SK-N-SH treated with all-trans-retinoic acid at 6 μM for 48 hours (cell line): ENCODE data around the gene CCT7.

ENCODE experiments used
- ISL1 ChIP-seq: fragments of 250-450 bp; sonication (Bioruptor Pico); IDR thresholded peaks from 2 replicates; pipeline ENCODE4 v2.1.2; 2022; ENCODE audit warnings: mild to moderate bottlenecking, moderate library complexity
- RARB ChIP-seq: fragments of 250-450 bp; sonication (Bioruptor Pico); IDR thresholded peaks from 2 replicates; pipeline ENCODE4 v1.8.0; 2021; ENCODE audit warnings: mild to moderate bottlenecking, moderate library complexity
- TOX ChIP-seq: fragments of 250-450 bp; sonication (Bioruptor Pico); IDR thresholded peaks from 2 replicates; pipeline ENCODE4 v1.8.0; 2021; ENCODE audit warnings: mild to moderate bottlenecking, moderate library complexity, borderline replicate concordance
- TSHZ2 ChIP-seq: fragments of 250-450 bp; sonication (Bioruptor Pico); IDR thresholded peaks from 2 replicates; pipeline ENCODE4 v1.5.0; 2020; ENCODE audit warnings: mild to moderate bottlenecking, moderate library complexity
- ZFP30 ChIP-seq: fragments of 450-650 bp; formaldehyde crosslinking; IDR thresholded peaks from 2 replicates; pipeline ENCODE4 v1.5.0; 2022; ENCODE audit warnings: mild to moderate bottlenecking, moderate library complexity
- ZNF565 ChIP-seq: fragments of 450-650 bp; formaldehyde crosslinking; conservative IDR thresholded peaks from 2 replicates; pipeline ENCODE4 v1.5.0; 2020; ENCODE audit warnings: low read depth, mild to moderate bottlenecking, moderate library complexity

DNA sequence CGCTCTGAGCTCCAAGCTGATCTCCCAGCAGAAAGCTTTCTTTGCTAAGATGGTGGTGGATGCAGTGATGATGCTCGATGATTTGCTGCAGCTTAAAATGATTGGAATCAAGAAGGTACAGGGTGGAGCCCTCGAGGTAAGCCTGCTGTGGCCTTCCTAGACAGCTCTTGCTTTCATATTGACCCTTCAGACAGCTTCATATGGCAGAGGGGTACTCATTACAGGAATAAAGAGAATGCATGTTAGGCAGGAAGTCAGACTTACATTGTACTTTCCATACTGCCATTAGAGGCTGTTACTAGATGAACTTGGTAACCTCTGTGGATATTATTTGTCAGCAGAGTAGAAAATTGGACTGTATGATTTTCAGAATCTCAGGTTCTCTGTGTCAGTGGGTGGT, 10.5 kb downstream of the CCT7 start:
- no peak for TF ChIP-seq TSHZ2 (CRISPR knock-in tag)
- TF ChIP-seq ZNF565 (CRISPR knock-in tag): no peak
- TF ChIP-seq TOX (CRISPR knock-in tag): no peak
- no peak for TF ChIP-seq RARB (CRISPR knock-in tag)
- no peak for TF ChIP-seq ISL1 (CRISPR knock-in tag)
- no peak for TF ChIP-seq ZFP30 (CRISPR knock-in tag)
